HL-60 (cell line): ENCODE data around the gene PTPRK.

Experiments
- GABPA ChIP-seq: IDR thresholded peaks from 2 replicates; pipeline ENCODE4 v1.6.1; 2012; ENCODE audit warnings: low read depth
- TF ChIP-seq, protein P1 (sequence below): IDR thresholded peaks from one replicate; pipeline ENCODE4 v1.5.1; 2011; ENCODE audit warnings: low read length, control low read depth, inconsistent platforms; ENCODE audit not compliant: insufficient read depth
- TF ChIP-seq, protein P2 (sequence below): IDR thresholded peaks from 2 replicates; pipeline ENCODE4 v1.6.1; 2012; ENCODE audit warnings: low read depth; ENCODE audit not compliant: insufficient replicate concordance

DNA sequence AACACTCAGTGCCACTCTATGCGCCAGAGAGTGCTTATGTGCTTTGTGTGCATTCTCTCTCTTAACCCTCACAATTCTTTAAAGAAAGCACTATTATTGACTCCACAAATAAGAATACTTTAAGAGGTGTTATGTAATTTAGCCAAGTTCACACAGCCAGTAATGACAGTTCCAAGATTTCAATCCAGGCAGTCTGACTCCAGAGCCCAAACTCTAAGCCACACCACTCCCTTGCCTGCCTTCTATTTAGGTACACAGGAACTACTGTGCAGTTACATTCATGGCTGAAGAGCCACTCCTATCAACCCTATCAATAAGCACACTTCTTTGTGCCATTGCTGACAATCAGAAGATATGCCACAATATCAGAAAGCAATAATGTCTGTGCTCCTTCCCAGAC is 93.3 kb downstream of the PTPRK start:
- TF ChIP-seq, protein P1, sequence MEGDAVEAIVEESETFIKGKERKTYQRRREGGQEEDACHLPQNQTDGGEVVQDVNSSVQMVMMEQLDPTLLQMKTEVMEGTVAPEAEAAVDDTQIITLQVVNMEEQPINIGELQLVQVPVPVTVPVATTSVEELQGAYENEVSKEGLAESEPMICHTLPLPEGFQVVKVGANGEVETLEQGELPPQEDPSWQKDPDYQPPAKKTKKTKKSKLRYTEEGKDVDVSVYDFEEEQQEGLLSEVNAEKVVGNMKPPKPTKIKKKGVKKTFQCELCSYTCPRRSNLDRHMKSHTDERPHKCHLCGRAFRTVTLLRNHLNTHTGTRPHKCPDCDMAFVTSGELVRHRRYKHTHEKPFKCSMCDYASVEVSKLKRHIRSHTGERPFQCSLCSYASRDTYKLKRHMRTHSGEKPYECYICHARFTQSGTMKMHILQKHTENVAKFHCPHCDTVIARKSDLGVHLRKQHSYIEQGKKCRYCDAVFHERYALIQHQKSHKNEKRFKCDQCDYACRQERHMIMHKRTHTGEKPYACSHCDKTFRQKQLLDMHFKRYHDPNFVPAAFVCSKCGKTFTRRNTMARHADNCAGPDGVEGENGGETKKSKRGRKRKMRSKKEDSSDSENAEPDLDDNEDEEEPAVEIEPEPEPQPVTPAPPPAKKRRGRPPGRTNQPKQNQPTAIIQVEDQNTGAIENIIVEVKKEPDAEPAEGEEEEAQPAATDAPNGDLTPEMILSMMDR, result no peak
- no peak for TF ChIP-seq GABPA
- TF ChIP-seq, protein P2, sequence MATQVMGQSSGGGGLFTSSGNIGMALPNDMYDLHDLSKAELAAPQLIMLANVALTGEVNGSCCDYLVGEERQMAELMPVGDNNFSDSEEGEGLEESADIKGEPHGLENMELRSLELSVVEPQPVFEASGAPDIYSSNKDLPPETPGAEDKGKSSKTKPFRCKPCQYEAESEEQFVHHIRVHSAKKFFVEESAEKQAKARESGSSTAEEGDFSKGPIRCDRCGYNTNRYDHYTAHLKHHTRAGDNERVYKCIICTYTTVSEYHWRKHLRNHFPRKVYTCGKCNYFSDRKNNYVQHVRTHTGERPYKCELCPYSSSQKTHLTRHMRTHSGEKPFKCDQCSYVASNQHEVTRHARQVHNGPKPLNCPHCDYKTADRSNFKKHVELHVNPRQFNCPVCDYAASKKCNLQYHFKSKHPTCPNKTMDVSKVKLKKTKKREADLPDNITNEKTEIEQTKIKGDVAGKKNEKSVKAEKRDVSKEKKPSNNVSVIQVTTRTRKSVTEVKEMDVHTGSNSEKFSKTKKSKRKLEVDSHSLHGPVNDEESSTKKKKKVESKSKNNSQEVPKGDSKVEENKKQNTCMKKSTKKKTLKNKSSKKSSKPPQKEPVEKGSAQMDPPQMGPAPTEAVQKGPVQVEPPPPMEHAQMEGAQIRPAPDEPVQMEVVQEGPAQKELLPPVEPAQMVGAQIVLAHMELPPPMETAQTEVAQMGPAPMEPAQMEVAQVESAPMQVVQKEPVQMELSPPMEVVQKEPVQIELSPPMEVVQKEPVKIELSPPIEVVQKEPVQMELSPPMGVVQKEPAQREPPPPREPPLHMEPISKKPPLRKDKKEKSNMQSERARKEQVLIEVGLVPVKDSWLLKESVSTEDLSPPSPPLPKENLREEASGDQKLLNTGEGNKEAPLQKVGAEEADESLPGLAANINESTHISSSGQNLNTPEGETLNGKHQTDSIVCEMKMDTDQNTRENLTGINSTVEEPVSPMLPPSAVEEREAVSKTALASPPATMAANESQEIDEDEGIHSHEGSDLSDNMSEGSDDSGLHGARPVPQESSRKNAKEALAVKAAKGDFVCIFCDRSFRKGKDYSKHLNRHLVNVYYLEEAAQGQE, result no peak
